ENCODE measurements around the gene RIPPLY3. TPM values are rescaled to one million over a fixed set of nuclear protein-coding genes. Genes with fewer than 3 reads are reported as not detected.

RIPPLY3 gene
- total and polyA plus RNA-seq, 2 donors (not counting 1 experiment from before 2014, with no cell fraction given): not detected

DNA sequence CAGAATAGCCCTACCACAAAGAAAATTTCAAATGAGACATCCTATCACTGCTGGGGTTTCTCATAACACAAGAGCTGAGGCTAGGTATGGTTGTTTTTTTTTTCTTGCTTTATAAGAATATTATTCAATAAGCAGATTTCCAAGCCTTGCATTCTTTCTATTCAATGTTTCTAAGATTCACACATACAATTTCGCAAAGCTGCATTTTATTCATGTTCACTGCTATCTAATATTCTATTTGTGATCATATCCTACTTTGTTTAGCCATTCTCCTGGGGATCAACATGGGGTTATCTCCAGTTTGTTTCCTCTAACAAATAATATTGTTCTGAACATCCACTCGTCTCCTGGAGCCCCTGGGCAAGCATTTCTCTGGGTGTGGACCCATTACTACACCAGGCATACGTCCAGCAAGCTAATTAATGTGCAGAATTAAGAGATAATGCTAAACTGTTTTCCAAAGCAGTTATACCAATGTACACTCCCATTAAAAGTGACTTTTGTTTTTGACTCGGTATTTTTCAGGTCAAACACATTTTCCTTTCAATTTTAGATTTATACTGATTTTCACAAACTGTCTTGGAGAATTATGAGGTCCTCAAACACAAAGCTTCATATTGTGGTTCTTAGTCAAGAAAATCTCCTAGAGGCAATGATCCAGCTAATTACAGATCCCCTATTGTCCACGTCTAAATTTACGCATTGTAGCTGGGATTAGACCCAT lies 24.4 kb upstream of the RIPPLY3 start:
- no peaks in the 10 kb centered on the region for H3K9me3 ChIP-seq (ENCODE audit: control extremely low read depth in 1 of 3, control insufficient read depth in 2 of 3, insufficient read depth in 1 of 3, low read length in 2 of 3)
- H3K27ac Mint-ChIP-seq: no peak overlapping the region
- POLR2A ChIA-PET: no interaction called here

More for the DNA sequence above, 24.4 kb upstream of the RIPPLY3 start:
- TF ChIP-seq EZH2 (IDR thresholded peaks at IDR 0.05; ENCODE audit: borderline replicate concordance, insufficient read depth, low read depth, low read length, poor library complexity, severe bottlenecking): no peak
- TF ChIP-seq, protein P1, sequence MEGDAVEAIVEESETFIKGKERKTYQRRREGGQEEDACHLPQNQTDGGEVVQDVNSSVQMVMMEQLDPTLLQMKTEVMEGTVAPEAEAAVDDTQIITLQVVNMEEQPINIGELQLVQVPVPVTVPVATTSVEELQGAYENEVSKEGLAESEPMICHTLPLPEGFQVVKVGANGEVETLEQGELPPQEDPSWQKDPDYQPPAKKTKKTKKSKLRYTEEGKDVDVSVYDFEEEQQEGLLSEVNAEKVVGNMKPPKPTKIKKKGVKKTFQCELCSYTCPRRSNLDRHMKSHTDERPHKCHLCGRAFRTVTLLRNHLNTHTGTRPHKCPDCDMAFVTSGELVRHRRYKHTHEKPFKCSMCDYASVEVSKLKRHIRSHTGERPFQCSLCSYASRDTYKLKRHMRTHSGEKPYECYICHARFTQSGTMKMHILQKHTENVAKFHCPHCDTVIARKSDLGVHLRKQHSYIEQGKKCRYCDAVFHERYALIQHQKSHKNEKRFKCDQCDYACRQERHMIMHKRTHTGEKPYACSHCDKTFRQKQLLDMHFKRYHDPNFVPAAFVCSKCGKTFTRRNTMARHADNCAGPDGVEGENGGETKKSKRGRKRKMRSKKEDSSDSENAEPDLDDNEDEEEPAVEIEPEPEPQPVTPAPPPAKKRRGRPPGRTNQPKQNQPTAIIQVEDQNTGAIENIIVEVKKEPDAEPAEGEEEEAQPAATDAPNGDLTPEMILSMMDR (IDR thresholded peaks at IDR 0.05): no peak
- Histone ChIP-seq H3K9ac (ENCODE audit: low read length) (no peak overlapping the region), H3K36me3 (replicated peaks in 1 of 2; ENCODE audit: control extremely low read depth in 1 of 2, control insufficient read depth in 1 of 2, extremely low read depth in 1 of 2, insufficient read depth in 2 of 2, low read length in 1 of 2) (no peaks in the 10 kb centered on the region), H3K4me3 (ENCODE audit: control extremely low read depth in 1 of 5, extremely low read depth in 1 of 5, insufficient read depth in 1 of 5, low read depth in 2 of 5, low read length in 4 of 5) (no peak overlapping the region), H3K4me1 (ENCODE audit: control insufficient read depth in 2 of 2, insufficient read depth in 2 of 2, low read length in 2 of 2) (peaks cover 14 to 21% of the 10 kb centered on the region in 2 donors), H2AFZ (ENCODE audit: insufficient read depth, low read depth, low read length, poor library complexity, severe bottlenecking) (no peak overlapping the region), H3K27me3 (replicated peaks in 1 of 4; ENCODE audit: control extremely low read depth in 1 of 4, control insufficient read depth in 3 of 4, insufficient read depth in 4 of 4, low read length in 3 of 4) (peaks cover 0 to 13% (median 5%) of the 10 kb centered on the region in 4 experiments), H3K4me2 (replicated peaks; ENCODE audit: low read depth, low read length, poor library complexity, severe bottlenecking) (no peak overlapping the region), H3K27ac (ENCODE audit: low read length in 2 of 2) (no peak overlapping the region), H3K79me2 (ENCODE audit: control insufficient read depth, insufficient read depth, low read length) (no peaks in the 10 kb centered on the region), H4K20me1 (ENCODE audit: control insufficient read depth, insufficient read depth, low read length, poor library complexity, severe bottlenecking) (no peaks in the 10 kb centered on the region)
- no peak for DNase-seq
- H3K9me3 Mint-ChIP-seq (ENCODE audit: insufficient read depth): no peaks in the 10 kb centered on the region
- intact Hi-C loops (cut with micrococcal nuclease): no loop called here
- ATAC-seq (ENCODE audit: low read depth): no peak
- H3K4me1 Mint-ChIP-seq: peaks cover 19% of the 10 kb centered on the region
- H3K27me3 Mint-ChIP-seq: peaks cover 3% of the 10 kb centered on the region
- WGBS (ENCODE audit: insufficient coverage): 94% methylated on average over 2 of the region's 6 CpGs
- CTCF ChIA-PET: interaction anchor here (1.2 to 1.6 kb wide), 2 partner anchors 9 to 30 kb away, joined by 3 to 6 read pairs; no protein-coding TSS in a partner anchor
- H3K4me3 Mint-ChIP-seq: no peak overlapping the region
